IMR-90 (cell line): ENCODE data around the gene TSPO. TPM values are rescaled to one million over a fixed set of nuclear protein-coding genes. Genes with fewer than 3 reads are reported as not detected.

Experiments used
- ATAC-seq: fragments of 200-7000 bp; cut with Tn5 transposase; 2 replicates; pipeline ENCODE4 v1.9.1; 2020; ENCODE audit warnings: low read depth, mild to moderate bottlenecking, moderate library complexity
- BruUV-seq: library from RNA; stranded (reverse); fragments of 400-500 nt; replicated peaks from 2 replicates; lab custom pipeline; 2021; lab: Mats Ljungman, UMichigan
- CTCF ChIA-PET: fragments of 300-600 bp; formaldehyde crosslinking; extraction: SDS; loops from one replicate; lab custom pipeline; 2021; ENCODE audit warnings: antibody characterized with exemption; lab: Yijun Ruan, JAX
- POLR2A ChIA-PET: fragments of 300-600 bp; sonication (Branson Sonifier 250); formaldehyde crosslinking; loops from one replicate; lab custom pipeline; 2022; ENCODE audit warnings: antibody characterized with exemption; ENCODE audit not compliant: unreplicated experiment; lab: Charles Lee
- DNase-seq: peaks from one replicate; pipeline ENCODE4 v3.0.0; 2013
- H2AFZ ChIP-seq: replicated peaks from 2 replicates; pipeline ENCODE3; 2013; ENCODE audit warnings: low read length, mild to moderate bottlenecking; ENCODE audit not compliant: poor library complexity
- H2AK5ac ChIP-seq: 2 replicates; pipeline ENCODE4 v1.6.1; 2013; ENCODE audit warnings: low read depth, low read length, inconsistent platforms
- H2AK9ac ChIP-seq: replicated peaks from 2 replicates; pipeline ENCODE3; 2013; ENCODE audit warnings: mild to moderate bottlenecking, low read depth, low read length, moderate library complexity; ENCODE audit not compliant: poor library complexity
- H2BK120ac ChIP-seq: 2 replicates; pipeline ENCODE4 v1.6.1; 2013; ENCODE audit warnings: low read depth, low read length, inconsistent platforms
- H2BK15ac ChIP-seq: 3 replicates; pipeline ENCODE4 v1.6.1; 2013; ENCODE audit warnings: low read depth, low read length, inconsistent platforms
- H2BK20ac ChIP-seq: 2 replicates; pipeline ENCODE4 v1.6.1; 2013; ENCODE audit warnings: low read depth, mild to moderate bottlenecking, inconsistent platforms, low read length, moderate library complexity
- H2BK5ac ChIP-seq: 2 replicates; pipeline ENCODE4 v1.6.1; 2013; ENCODE audit warnings: mild to moderate bottlenecking, low read depth, low read length, inconsistent platforms; ENCODE audit not compliant: poor library complexity, severe bottlenecking
- H3K14ac ChIP-seq: replicated peaks from 2 replicates; pipeline ENCODE4 v1.6.1; 2013; ENCODE audit warnings: low read depth, low read length, inconsistent platforms
- H3K18ac ChIP-seq: 2 replicates; pipeline ENCODE4 v1.6.1; 2013; ENCODE audit warnings: low read depth, low read length, control low read depth
- H3K23ac ChIP-seq: 2 replicates; pipeline ENCODE4 v1.6.1; 2013; ENCODE audit warnings: low read depth, low read length, inconsistent platforms
- H3K27ac ChIP-seq: 2 replicates; pipeline ENCODE4 v1.5.1; 2013; ENCODE audit warnings: mild to moderate bottlenecking, control low read depth, low read length; ENCODE audit not compliant: insufficient read depth
- H3K27me3 ChIP-seq: 2 replicates; pipeline ENCODE4 v1.6.1; 2013; ENCODE audit warnings: low read length; ENCODE audit not compliant: control insufficient read depth, insufficient read depth
- H3K36me3 ChIP-seq: 2 replicates; pipeline ENCODE4 v1.6.1; 2013; ENCODE audit warnings: low read length, mixed read lengths; ENCODE audit not compliant: control insufficient read depth, insufficient read depth
- H3K4ac ChIP-seq: 2 replicates; pipeline ENCODE4 v1.6.1; 2013; ENCODE audit warnings: low read depth, low read length, inconsistent platforms
- H3K4me1 ChIP-seq: 2 replicates; pipeline ENCODE4 v1.6.1; 2013; ENCODE audit warnings: low read length, mixed read lengths; ENCODE audit not compliant: control insufficient read depth, insufficient read depth
- H3K4me2 ChIP-seq: 2 replicates; pipeline ENCODE4 v1.6.1; 2013; ENCODE audit warnings: low read depth, mild to moderate bottlenecking, control low read depth, low read length, moderate library complexity
- H3K4me3 ChIP-seq: 2 replicates; pipeline ENCODE4 v1.5.1; 2013; ENCODE audit warnings: low read depth, mild to moderate bottlenecking, control low read depth, low read length, moderate library complexity; ENCODE audit not compliant: insufficient read depth
- H3K56ac ChIP-seq: 2 replicates; pipeline ENCODE4 v1.6.1; 2013; ENCODE audit warnings: low read length, inconsistent platforms; ENCODE audit not compliant: insufficient read depth; ENCODE audit errors: extremely low read depth
- H3K79me1 ChIP-seq, 2 experiments: 2 replicates each; pipeline ENCODE4 v1.6.1; 2013; ENCODE audit warnings: low read length in 2 of 2, inconsistent platforms in 1 of 2, low read depth in 1 of 2
- H3K9ac ChIP-seq: 2 replicates; pipeline ENCODE4 v1.6.1; 2013; ENCODE audit warnings: low read depth, low read length, control low read depth
- H3K9me1 ChIP-seq: 2 replicates; pipeline ENCODE4 v1.6.1; 2013; ENCODE audit warnings: low read length, inconsistent platforms; ENCODE audit not compliant: insufficient read depth
- H3K9me3 ChIP-seq: 2 replicates; pipeline ENCODE4 v1.6.1; 2013; ENCODE audit warnings: low read length; ENCODE audit not compliant: control insufficient read depth, insufficient read depth
- H4K20me1 ChIP-seq: 2 replicates; pipeline ENCODE4 v1.6.1; 2013; ENCODE audit warnings: low read length, inconsistent platforms; ENCODE audit not compliant: insufficient read depth
- H4K5ac ChIP-seq: 2 replicates; pipeline ENCODE4 v1.6.1; 2013; ENCODE audit warnings: mild to moderate bottlenecking, low read depth, low read length, control low read depth
- H4K8ac ChIP-seq, 2 experiments: 2 replicates each; pipeline ENCODE4 v1.6.1; 2013; ENCODE audit warnings: low read depth in 2 of 2, low read length in 2 of 2, control low read depth in 1 of 2, inconsistent platforms in 1 of 2
- H4K91ac ChIP-seq: 2 replicates; pipeline ENCODE4 v1.6.1; 2013; ENCODE audit warnings: low read depth, low read length, inconsistent platforms; ENCODE audit not compliant: insufficient read depth
- BHLHE40 ChIP-seq: fragments of 150-350 bp; IDR thresholded peaks from 2 replicates; pipeline ENCODE4 v1.6.1; 2016; ENCODE audit warnings: mild to moderate bottlenecking, low read depth, low read length
- MAZ ChIP-seq: IDR thresholded peaks from 2 replicates; pipeline ENCODE4 v1.6.1; 2012; ENCODE audit warnings: low read depth, mild to moderate bottlenecking, low read length, improper control_type of control experiment, moderate library complexity, borderline replicate concordance
- MXI1 ChIP-seq: IDR thresholded peaks from 2 replicates; pipeline ENCODE4 v1.6.1; 2012; ENCODE audit warnings: low read depth, mild to moderate bottlenecking, low read length, moderate library complexity, borderline replicate concordance
- NFE2L2 ChIP-seq: fragments of 150-350 bp; IDR thresholded peaks from 2 replicates; pipeline ENCODE4 v1.6.1; 2016; ENCODE audit warnings: low read depth, mild to moderate bottlenecking, low read length
- POLR2A ChIP-seq: IDR thresholded peaks from 2 replicates; pipeline ENCODE4 v1.6.1; 2012; ENCODE audit warnings: mild to moderate bottlenecking, low read depth, low read length
- WGBS, 2 experiments: methylation state at CpG; one replicate each; pipeline versions ENCODE4 v1.1.5 to v1.1.7; 2013; ENCODE audit warnings: missing lambda C conversion rate in 2 of 2; ENCODE audit not compliant: insufficient read length in 1 of 2; ENCODE audit errors: extremely low coverage in 2 of 2; 5-methylcytosine and 5-hydroxymethylcytosine counted together
- dilution Hi-C: fragments of 300-500 bp; cut with HindIII; formaldehyde crosslinking; loops from one replicate; pipeline ENCODE4 v1.14.3; 2018; ENCODE audit warnings: low sequenced_read_pairs; ENCODE audit not compliant: unreplicated experiment
- in situ Hi-C: fragments of 300-500 bp; cut with MboI; formaldehyde crosslinking; loops from 3 replicates; pipeline ENCODE4 v1.14.3; 2019; ENCODE audit warnings: low sequenced_read_pairs, inconsistent platforms, mixed read lengths
- intact Hi-C: fragments of 100-400 bp; cut with micrococcal nuclease; formaldehyde crosslinking; loops from 2 replicates; pipeline ENCODE4 v1.10.0; 2022
- polyA plus RNA-seq, 3 experiments: library from polyadenylated mRNA; depleted of rRNA; stranded (reverse); fragments of >200 nt; gene quantifications; 2 replicates each; pipeline ENCODE4 v1.2.3, GENCODE V29; 2012; ENCODE audit warnings: low replicate concordance in 1 of 3
- total RNA-seq: library from RNA; depleted of rRNA; stranded (reverse); fragments of >200 nt; gene quantifications from 2 replicates; pipeline ENCODE4 v1.2.3, GENCODE V29; 2012

Gene TSPO
- total and polyA plus RNA-seq, 2 of the 4 experiments (the other 2 are of a cell fraction) = 115 to 297 TPM

- Histone ChIP-seq H4K5ac (no peak overlapping the region), H4K20me1 (peaks cover 17% of the 10 kb centered on the region), H2AFZ (no peak overlapping the region), H3K4me3 (no peak overlapping the region), H2BK20ac (no peak overlapping the region), H3K36me3 (peaks cover 17% of the 10 kb centered on the region; the same call in 1 of the 2 replicates), H2BK120ac (no peak overlapping the region), H3K4me1 (peaks cover 6% of the 10 kb centered on the region), H2AK5ac (no peak overlapping the region), H3K27me3 (no peaks in the 10 kb centered on the region), H3K56ac (no peak overlapping the region), H4K91ac (no peak overlapping the region), H3K18ac (no peak overlapping the region), H3K27ac (no peak overlapping the region), H3K9ac (no peak overlapping the region), H3K9me3 (no peaks in the 10 kb centered on the region), H3K14ac (no peak overlapping the region), H2BK5ac (no peak overlapping the region), H3K23ac (no peak overlapping the region), H3K79me1 (peaks cover 3 to 48% of the 10 kb centered on the region in 2 experiments; a peak in 3 of 4 replicates), H3K9me1 (peaks cover 18% of the 10 kb centered on the region), H3K4ac (no peak overlapping the region), H2BK15ac (no peak overlapping the region), H4K8ac (no peak overlapping the region), H3K4me2 (no peak overlapping the region), H2AK9ac (no peak overlapping the region)
- ATAC-seq (no peak), DNase-seq (no peak)
- in situ Hi-C loops = no loop called here
- dilution Hi-C loops = no loop called here
- ChIA-PET CTCF (interaction anchor here (0.6 kb wide), 1 partner anchor 393 kb away, joined by 3 read pairs; no protein-coding TSS in a partner anchor), POLR2A (no interaction called here)
- intact Hi-C loops = no loop called here
- 94% methylated on average over 8 of the region's 17 CpGs; no CpG with 5 or more reads in 1 of the 2 experiments for WGBS, 2 experiments
- no peak for TF ChIP-seq NFE2L2
- TF ChIP-seq POLR2A = no peak
- TF ChIP-seq MXI1 = no peak
- no peak for TF ChIP-seq MAZ
- TF ChIP-seq BHLHE40 = no peak
- BruUV-seq = no TSS peak
Observed at GRCh38 chr22:43182726-43183125, 31.4 kb downstream of the TSPO start.
